Astrocyte of the cerebellum (primary cell): ENCODE data around the gene DISC1.

Experiments
- DNase-seq: peaks from one replicate; pipeline ENCODE4 v3.0.0-alpha.2; 2011; ENCODE audit warnings: low read depth
- H3K4me3 ChIP-seq: 2 replicates; pipeline ENCODE4 v1.5.1; 2011; ENCODE audit warnings: mild to moderate bottlenecking, low read depth, low read length, moderate library complexity
- CTCF ChIP-seq: IDR thresholded peaks from 2 replicates; pipeline ENCODE4 v1.5.1; 2012; ENCODE audit warnings: low read length, low read depth, moderate library complexity, mild to moderate bottlenecking; ENCODE audit errors: missing control alignments
- in situ Hi-C: cut with HindIII; loops from 2 replicates; pipeline ENCODE4 v1.10.0; 2017; ENCODE audit warnings: low sequenced_read_pairs

Gene DISC1

GRCh38 chr1:231686384-231686783 lies 59.8 kb downstream of the DISC1 start:
- no peak overlapping the region for H3K4me3 ChIP-seq
- no peak for TF ChIP-seq CTCF
- no peak for DNase-seq
- in situ Hi-C loops, result no loop called here

- TF ChIP-seq CTCF, result no peak
- no peak for DNase-seq
- in situ Hi-C loops, result no loop called here
- H3K4me3 ChIP-seq, result no peak overlapping the region
Observed at GRCh38 chr1:231688989-231689388, 62.4 kb downstream of the DISC1 start.

GRCh38 chr1:231690059-231690458 lies 63.5 kb downstream of the DISC1 start:
- no peak overlapping the region for H3K4me3 ChIP-seq
- no peak for TF ChIP-seq CTCF
- in situ Hi-C loops, result no loop called here
- no peak for DNase-seq

GRCh38 chr1:231691618-231692259 lies 65.1 kb downstream of the DISC1 start:
- peak; percentile 83 for TF ChIP-seq CTCF
- no peak for DNase-seq
- in situ Hi-C loops, result no loop called here
- H3K4me3 ChIP-seq, result no peak overlapping the region

GRCh38 chr1:231693361-231694074 lies 66.9 kb downstream of the DISC1 start:
- no peak for TF ChIP-seq CTCF
- in situ Hi-C loops, result no loop called here
- no peak for DNase-seq
- H3K4me3 ChIP-seq, result no peak overlapping the region

GRCh38 chr1:231694075-231694431 lies 67.5 kb downstream of the DISC1 start:
- in situ Hi-C loops, result no loop called here
- no peak for DNase-seq
- TF ChIP-seq CTCF, result no peak
- no peak overlapping the region for H3K4me3 ChIP-seq
